Islet precursor cell (in vitro differentiated cells): ENCODE measurements around the gene TMEM108.
A peak's percentile ranks its signal among the peaks of the same experiment; 100 is the strongest.

Experiments
- DNase-seq: peaks from one replicate; pipeline ENCODE4 v3.0.0-alpha.2; 2018

Gene TMEM108

DNA sequence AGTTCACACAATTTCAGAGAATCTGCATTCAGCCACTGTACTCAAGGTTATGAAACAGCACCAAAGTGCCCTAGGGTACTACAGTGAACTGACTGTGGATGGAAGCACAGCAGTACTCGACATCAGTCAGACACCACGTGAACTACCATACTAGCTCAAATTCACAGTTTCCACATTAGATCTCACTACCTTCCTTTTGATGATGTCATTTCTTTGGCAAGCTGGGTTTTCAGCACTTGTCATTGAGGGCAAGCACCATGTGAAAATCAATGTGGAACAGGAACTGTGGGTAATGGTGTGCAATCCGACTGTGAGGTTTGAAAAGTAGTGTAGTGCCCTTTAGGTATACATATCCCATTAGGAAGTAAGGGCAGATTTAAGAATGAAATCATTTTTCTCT is 251.1 kb downstream of the TMEM108 start:
- no peak for DNase-seq

- DNase-seq = no peak
These were observed 254.1 kb downstream of the TMEM108 start for GRCh38 chr3:133292296-133292695.

GRCh38 chr3:133293397-133294110 is 255.4 kb downstream of the TMEM108 start:
- DNase-seq = no peak

GRCh38 chr3:133294253-133294652 is 256.1 kb downstream of the TMEM108 start:
- no peak for DNase-seq

DNA sequence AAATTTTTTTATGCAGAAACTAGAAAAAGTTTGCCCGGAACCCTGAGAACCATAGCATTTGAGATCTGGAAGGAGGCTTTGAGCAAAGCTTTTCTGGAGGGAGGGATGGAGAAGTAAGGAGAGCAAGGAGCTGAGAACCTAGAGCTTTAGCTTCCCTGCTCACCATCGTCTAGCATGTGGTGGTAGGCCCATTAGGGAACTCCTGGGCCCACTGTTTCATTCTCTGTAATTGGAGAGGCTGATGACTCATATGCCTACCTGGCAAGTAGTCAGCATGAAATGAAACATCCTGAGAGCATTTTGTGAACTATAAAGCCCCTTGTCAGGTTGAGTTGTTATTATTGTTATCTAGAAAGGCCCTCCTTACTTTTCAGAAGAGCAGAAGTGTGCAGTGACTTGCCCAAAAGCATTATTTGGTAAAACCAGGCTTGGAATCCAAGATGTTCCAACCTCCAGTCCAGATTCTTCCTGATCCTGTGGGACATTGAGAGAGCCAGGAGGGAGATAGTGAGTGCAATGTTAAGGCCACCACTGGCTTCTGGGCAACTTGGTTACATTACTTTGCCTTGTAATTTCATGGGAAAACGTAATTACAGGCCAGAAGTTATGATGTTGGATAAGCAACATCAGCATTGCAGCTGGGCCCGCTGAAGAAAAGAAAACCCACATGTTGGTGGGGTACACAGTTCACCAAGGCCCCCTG is 257.2 kb downstream of the TMEM108 start:
- peak; percentile 66 for DNase-seq

GRCh38 chr3:133295944-133296917 is 258.0 kb downstream of the TMEM108 start:
- no peak for DNase-seq

- no peak for DNase-seq
These were observed 258.8 kb downstream of the TMEM108 start for GRCh38 chr3:133296981-133297380.

DNA sequence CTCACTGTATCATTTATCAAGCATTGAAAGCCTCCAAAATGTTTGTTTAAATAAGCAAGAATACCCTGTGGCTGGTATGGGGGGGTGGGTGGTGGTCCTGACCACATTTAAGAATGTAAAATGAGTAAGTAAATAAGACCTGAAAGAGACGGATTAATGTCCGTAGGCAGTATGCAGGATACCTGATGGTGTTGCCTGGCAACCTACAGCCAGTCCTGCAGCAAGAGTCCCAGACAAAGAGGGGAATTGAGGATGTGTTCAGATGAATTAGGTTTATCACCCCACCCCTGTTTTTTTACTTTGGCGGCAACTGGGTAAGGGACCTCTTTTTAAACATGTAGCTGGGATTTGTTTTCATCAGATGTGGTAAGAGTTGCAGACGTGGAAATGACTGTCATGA is 261.9 kb downstream of the TMEM108 start:
- no peak for DNase-seq

DNA sequence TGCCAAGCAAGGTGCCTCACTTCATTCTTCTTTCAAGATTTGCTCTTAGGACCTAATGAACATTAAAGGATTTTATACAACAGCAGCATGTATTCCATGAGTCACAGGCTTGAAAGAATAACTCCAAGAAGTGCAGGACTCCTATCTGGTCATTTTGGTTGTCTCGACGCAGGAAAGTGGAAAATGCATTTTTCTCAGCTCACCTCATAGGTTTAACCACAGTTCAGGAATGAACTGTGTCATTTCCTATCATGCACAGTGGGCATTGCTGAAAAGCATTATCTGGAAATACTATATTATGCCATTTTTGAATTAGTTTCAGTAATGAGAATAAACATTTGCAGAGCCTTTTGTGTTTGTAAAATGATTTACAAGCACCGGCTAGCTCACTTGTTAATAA is 263.0 kb downstream of the TMEM108 start:
- DNase-seq = no peak

- no peak for DNase-seq
These were observed 263.5 kb downstream of the TMEM108 start for GRCh38 chr3:133301731-133302130.

GRCh38 chr3:133303430-133303829 is 265.2 kb downstream of the TMEM108 start:
- no peak for DNase-seq

GRCh38 chr3:133317866-133318265 is 279.7 kb downstream of the TMEM108 start:
- no peak for DNase-seq

DNA sequence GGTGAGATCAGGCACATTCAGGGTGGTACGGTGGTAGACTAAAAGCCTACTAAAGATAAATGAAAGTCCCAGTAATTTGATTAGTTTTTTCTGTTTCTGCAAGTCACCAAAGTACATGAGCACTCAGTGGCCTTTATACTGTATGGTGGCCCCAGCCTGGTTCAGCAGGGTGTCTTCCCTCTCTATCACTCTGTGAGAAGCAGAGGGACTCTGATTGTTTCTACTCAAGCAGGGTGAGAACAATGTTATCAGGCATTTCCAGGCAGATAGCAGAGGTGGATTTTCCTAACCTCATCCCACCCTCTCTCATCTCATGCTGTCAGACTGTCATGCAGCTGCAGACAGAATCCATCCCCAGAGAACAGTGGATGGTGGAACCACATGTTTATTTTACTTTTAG is 290.2 kb downstream of the TMEM108 start:
- DNase-seq = no peak

GRCh38 chr3:133329626-133330025 is 291.4 kb downstream of the TMEM108 start:
- no peak for DNase-seq

DNA sequence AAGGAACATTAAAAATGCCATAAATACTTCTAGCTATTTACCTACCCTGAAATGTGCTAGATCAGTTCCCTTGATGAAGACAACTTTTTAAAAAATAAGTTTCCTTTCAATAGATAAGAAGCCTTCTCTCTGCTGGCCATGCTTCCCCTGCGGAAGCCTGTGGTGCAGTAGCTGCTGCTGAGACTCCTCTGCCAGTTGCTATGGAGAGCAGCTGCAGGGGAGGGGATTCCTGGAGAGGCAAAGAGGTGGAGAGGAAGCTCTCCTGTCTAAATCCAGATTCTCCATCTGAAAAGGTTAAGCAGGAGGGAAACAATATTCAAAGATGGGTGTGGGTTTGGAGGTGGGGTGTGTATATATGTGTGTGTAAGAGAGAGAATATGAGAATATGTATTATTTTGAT is 291.9 kb downstream of the TMEM108 start:
- DNase-seq = peak; percentile 64

DNA sequence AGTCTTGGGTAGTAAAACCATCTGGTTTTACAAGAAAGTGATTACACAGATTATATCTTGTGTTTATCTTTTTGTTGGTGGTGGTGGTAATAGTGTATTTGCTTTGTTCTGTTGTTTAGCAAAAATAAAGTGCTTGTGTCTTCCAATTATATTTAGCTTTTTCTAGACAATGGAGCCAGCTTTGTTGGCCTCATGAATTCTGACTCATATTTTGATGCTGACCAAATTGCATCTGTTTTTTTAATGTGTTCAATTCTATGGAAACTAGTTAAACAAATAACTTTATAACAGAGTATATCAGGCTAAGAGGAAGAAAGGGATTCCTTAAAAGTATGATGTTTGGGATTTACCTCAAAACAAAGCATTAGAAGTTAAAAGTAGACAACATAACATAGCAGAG is 292.3 kb downstream of the TMEM108 start:
- DNase-seq = no peak

DNA sequence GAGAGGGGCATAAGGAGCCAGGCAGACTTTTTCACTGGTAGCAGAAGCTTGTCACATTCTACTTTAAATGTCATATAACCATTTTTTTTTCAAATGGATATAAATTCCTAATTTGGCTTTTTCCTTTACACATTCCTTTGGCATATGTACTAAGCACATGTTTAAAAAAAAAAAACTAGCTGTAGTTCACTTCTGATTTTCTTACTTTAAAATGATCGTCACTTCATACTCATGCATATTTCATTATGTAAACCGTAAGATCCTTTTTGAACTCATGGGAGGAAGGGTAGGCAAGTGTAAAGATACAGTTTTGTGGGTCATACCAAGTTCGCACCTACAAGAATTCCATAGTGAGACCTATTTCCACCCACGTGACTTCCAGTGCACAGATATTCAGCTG is 316.5 kb downstream of the TMEM108 start:
- DNase-seq = no peak

DNA sequence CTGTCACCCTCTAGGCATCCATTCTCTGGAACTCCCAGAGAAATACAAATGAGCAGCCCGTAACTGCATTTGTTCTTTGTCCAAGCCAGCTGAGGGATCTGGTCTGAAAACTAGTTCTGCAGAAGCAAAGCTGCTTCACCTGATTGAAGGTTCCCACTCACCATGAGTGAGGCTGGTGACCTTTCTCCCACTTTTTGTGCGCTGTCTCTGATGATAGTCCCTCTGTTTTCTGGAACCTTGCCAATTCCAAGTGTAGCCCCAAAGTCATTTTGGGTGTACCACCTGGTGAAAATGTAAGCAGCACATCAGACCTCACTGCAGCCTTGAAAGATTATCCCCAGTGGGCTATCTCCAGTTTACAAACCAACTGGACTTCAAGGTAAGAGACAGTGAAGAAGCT is 322.3 kb downstream of the TMEM108 start:
- DNase-seq = no peak

GRCh38 chr3:133361011-133361410 is 322.8 kb downstream of the TMEM108 start:
- no peak for DNase-seq

- no peak for DNase-seq
These were observed 323.2 kb downstream of the TMEM108 start for GRCh38 chr3:133361435-133361834.

DNA sequence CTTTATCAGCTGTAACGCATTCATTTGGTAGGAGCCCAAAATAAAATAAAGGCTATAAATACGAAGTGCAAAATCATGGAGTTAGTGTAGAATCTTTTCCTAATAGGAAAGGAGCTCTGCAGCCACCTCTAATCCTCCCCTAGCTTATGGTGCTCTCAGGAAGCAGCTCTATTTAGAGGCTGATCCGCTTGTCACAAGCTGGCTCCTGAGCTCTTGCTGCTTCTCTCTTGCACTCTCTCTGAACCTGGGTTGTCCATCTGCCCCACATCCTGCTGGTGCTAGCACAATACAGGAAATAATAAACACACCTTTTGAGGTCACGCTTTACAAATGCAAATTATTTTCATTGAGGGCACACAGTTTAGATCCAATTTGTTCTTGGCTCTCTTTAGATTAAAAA is 324.3 kb downstream of the TMEM108 start:
- no peak for DNase-seq

DNA sequence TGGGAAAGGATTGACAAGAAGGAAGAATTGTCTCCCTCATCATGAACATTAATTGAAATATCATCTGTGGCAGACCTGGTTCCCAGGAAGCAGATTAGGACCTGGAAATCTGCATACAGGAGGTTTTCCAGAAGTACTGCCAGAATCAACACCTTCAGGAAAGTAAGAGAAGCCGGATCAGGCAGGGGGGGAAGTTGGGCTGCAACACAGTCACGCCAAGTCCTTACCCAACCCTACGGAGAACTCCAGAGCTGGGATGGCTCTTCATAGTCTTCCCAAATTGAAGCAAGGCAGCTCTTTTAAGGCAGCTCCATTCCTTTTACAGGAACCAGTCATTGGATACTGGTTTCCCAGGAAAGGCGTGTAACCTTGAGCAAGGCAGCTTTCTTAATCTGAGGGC is 326.5 kb downstream of the TMEM108 start:
- DNase-seq = no peak

- DNase-seq = no peak
These were observed 328.7 kb downstream of the TMEM108 start for GRCh38 chr3:133366921-133367320.

- no peak for DNase-seq
These were observed 329.2 kb downstream of the TMEM108 start for GRCh38 chr3:133367403-133367802.
